ENCODE results near the gene POT1.

- TF ChIP-seq CTCF (IDR thresholded peaks at IDR 0.05; ENCODE audit: extremely low read depth in 1 of 2, insufficient read depth in 1 of 2, low read depth in 1 of 2, low read length in 2 of 2) (no peak), JUN (IDR thresholded peaks at IDR 0.05; ENCODE audit: borderline replicate concordance, insufficient read depth, insufficient read length, low read depth) (no peak), POLR2AphosphoS5 (IDR thresholded peaks at IDR 0.05; ENCODE audit: insufficient read depth, low read depth, low read length) (no peak), EZH2 (IDR thresholded peaks at IDR 0.05; ENCODE audit: borderline replicate concordance, low read depth, low read length, severe bottlenecking) (no peak), FOS (IDR thresholded peaks at IDR 0.05; ENCODE audit: borderline replicate concordance, insufficient read depth, low read length) (no peak), MYC (IDR thresholded peaks at IDR 0.05; ENCODE audit: low read depth, low read length) (no peak)
Measured at GRCh38 chr7:124779620-124780019, 150.0 kb downstream of the POT1 start.
